ENCODE results near the gene APOBEC3H.

The APOBEC3H gene

DNA sequence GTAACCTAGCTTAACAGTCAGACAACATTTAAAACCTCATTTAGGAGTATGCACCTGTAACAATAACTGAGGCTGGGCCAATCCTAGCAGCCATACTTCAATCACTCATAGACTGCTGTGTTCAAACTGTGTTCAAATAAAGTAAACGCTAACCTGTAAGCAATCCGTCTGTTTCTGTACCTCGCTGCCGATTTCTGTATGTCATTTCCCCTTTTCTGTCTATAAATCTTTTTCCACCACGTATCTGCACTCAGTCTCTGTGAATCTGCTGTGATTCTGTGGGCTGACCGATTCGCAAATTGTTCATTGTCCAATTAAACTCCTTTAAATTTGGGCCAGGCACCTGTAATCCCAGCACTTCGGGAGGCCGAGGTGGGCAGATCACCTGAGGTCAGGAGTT is 12.3 kb downstream of the APOBEC3H start:
- in situ Hi-C loops (cut with HindIII; ENCODE audit: low sequenced_read_pairs), result no loop called here

GRCh38 chr22:39110631-39111561 is 13.9 kb downstream of the APOBEC3H start:
- in situ Hi-C loops (cut with HindIII; ENCODE audit: low sequenced_read_pairs), result no loop called here

DNA sequence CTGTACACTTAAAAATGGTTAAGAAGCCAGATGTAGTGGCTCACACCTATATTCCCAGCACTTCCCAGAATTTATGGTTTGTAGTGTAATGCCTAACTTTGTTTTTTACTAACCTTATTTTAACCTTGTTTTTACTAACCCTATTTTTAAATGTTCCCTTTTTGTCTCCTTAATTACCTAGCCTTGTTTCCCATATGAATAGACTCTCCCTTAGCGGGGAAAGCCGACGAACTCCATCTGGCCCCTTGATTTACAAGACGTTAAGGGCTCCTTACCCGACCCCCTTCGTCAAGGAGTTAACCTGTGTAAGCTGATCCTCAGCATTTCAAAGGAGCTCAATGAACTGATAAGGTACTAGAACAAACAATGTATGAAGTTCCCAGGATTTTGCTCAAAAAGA is 17.1 kb downstream of the APOBEC3H start:
- in situ Hi-C loops (cut with HindIII; ENCODE audit: low sequenced_read_pairs), result no loop called here

DNA sequence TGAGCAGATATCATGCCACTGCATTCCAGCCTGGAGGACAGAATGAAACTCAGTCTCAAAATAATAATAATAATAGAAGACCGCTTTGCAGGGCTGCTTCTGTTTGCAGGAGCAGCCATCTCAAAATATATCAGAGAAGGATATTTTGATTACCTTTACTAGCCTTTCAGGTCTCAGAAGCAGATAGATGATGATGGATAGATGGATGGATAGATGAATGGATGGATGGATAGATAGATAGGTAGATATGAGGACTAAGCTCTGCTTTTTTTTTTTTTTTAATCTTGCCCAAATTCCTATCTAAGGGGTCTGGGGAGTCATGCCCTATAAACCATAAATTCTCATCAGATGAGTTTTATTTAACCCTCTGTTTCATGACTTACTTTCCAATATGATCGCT is 18.5 kb downstream of the APOBEC3H start:
- in situ Hi-C loops (cut with HindIII; ENCODE audit: low sequenced_read_pairs), result no loop called here

- in situ Hi-C loops (cut with HindIII; ENCODE audit: low sequenced_read_pairs), result no loop called here
Measured at GRCh38 chr22:39115977-39116621, 19.1 kb downstream of the APOBEC3H start.

DNA sequence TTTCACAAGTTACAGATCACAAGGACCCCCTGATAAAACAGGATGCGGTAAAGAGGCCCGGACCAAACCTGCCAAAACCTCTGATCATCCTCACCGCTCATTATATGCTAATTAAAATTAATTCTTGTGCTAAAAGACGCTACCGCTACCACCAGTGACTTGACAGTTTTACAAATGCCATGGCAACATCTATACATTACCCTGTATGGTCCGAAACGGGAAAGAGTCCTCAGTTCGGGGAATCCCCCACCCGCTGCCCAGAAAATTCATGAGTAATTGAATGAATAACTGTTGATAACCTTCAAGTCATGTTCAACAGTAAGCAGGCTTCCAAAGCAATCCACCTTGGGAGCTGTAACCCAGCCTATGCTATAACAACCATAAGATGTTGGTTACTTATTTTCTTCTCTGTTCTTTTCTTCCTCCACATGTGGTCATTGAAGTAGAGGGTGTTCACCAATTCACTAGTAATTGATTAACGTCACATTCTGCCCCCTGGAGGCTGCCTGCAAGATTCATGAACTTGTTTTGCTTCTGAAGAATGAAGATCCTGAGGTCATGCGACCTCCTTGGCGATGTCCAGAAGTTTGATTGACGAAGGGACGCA is 20.6 kb downstream of the APOBEC3H start:
- in situ Hi-C loops (cut with HindIII; ENCODE audit: low sequenced_read_pairs), result no loop called here

DNA sequence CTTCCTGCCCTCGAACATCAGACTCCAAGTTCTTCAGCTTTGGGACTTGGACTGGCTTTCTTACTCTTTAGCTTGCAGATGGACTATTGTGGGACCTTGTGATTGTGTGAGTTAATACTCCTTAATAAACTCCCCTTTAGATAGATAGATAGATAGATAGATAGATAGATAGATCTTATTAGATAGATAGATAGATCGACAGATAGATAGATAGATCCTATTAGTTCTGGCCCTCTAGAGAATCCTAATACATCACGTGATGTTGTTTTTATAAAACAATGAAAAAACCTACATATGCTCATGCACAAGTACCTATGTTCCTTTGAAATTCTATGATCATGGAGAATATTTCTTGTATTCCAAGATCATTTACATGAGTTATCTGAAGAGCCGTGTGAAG is 23.9 kb downstream of the APOBEC3H start:
- in situ Hi-C loops (cut with HindIII; ENCODE audit: low sequenced_read_pairs), result no loop called here

DNA sequence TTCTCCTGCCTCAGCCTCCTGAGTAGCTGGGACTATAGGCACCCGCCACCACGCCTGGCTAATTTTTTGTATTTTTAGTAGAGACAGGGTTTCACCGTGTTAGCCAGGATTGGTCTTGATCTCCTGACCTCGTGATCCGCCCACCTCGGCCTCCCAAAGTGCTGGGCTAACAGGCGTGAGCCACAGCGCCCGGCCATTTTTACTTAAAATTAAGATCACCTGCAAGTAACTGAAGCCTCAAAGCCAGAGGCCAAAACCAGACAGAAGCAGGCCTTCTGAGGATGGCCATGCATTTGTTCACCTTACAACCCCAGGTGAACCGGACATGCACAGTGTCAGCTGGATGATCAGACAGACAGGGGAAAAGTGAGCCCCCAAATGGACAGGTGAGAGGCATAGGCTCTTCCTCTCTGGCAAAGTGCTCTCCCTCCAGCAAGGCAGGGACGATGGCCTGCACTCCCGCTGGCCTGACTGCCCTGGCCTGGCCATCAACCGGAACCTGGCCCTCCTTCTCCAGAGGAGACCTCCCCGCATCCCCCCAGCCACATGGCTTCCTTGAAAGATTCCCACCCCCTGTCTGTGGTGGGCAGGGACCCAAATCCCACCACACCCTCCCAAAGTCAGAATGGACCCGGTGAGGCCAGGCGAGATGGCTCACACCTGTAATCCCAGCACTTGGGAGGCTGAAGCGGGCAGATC is 25.9 kb downstream of the APOBEC3H start:
- in situ Hi-C loops (cut with HindIII; ENCODE audit: low sequenced_read_pairs), result no loop called here

- in situ Hi-C loops (cut with HindIII; ENCODE audit: low sequenced_read_pairs), result no loop called here
Measured at GRCh38 chr22:39123751-39124581, 26.9 kb downstream of the APOBEC3H start.

DNA sequence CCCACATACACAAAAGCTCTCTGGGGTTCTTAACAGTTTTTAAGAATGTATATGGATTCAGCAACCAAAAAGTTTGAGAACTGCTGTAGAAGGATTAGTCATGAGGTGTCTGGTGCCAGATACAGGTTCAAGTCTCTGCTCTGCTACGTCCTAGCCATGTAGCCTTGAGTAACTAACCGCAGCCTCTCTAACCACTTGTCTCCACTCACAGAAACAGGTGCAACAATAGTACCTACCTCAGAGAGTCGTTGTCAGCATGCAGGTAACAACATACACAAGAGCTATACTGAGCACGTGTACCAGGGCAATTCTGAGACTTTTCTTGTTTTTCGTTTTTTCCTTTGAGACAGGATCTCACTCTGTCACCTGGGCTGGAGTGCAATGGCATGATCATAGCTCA is 28.6 kb downstream of the APOBEC3H start:
- in situ Hi-C loops (cut with HindIII; ENCODE audit: low sequenced_read_pairs), result no loop called here

DNA sequence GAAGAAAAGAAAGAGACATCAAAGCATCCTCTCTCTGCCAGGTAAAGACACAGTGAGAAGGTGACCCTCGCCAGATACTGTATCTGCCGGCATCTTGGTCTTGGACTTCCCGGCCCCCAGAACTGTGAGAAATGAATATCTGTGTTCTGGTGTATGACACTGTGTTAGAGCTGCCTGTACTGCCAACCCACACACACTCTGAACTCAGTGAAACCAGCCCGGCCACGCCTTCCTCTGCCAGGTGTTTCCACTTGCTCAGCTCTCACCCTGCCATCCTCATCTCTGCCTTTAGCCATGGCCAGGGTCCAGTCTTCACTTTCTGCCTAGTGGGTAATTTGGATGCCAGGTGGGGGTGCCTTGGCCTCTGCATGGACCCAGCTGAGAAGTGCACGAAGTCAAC is 31.5 kb downstream of the APOBEC3H start:
- in situ Hi-C loops (cut with HindIII; ENCODE audit: low sequenced_read_pairs), result no loop called here

- in situ Hi-C loops (cut with HindIII; ENCODE audit: low sequenced_read_pairs), result no loop called here
Measured at GRCh38 chr22:39129081-39129480, 32.0 kb downstream of the APOBEC3H start.

DNA sequence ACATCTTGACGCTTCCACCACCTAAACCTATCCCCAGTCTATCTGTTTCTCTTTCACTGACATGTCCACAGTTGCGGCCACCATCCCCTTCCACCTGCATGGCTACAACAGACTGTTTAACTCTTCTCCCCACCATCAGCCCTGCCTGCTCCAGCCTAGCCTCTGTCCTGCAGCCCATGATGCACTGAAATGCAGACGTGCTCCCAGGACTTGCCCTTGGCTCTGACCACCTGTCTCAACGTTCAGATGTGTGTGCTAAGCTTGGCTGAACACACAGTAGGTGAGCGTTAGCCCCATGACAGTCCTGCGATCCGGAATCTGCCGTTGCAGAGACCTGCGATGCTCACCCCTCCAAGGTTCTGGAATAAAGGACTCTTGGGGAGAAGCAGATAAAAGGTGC is 32.7 kb downstream of the APOBEC3H start:
- in situ Hi-C loops (cut with HindIII; ENCODE audit: low sequenced_read_pairs), result loop anchor here (10.0 kb wide), 1 partner anchor 125 kb away; no protein-coding TSS in a partner anchor

- in situ Hi-C loops (cut with HindIII; ENCODE audit: low sequenced_read_pairs), result loop anchor here (10.0 kb wide), 1 partner anchor 125 kb away; no protein-coding TSS in a partner anchor
Measured at GRCh38 chr22:39130152-39130704, 33.2 kb downstream of the APOBEC3H start.

DNA sequence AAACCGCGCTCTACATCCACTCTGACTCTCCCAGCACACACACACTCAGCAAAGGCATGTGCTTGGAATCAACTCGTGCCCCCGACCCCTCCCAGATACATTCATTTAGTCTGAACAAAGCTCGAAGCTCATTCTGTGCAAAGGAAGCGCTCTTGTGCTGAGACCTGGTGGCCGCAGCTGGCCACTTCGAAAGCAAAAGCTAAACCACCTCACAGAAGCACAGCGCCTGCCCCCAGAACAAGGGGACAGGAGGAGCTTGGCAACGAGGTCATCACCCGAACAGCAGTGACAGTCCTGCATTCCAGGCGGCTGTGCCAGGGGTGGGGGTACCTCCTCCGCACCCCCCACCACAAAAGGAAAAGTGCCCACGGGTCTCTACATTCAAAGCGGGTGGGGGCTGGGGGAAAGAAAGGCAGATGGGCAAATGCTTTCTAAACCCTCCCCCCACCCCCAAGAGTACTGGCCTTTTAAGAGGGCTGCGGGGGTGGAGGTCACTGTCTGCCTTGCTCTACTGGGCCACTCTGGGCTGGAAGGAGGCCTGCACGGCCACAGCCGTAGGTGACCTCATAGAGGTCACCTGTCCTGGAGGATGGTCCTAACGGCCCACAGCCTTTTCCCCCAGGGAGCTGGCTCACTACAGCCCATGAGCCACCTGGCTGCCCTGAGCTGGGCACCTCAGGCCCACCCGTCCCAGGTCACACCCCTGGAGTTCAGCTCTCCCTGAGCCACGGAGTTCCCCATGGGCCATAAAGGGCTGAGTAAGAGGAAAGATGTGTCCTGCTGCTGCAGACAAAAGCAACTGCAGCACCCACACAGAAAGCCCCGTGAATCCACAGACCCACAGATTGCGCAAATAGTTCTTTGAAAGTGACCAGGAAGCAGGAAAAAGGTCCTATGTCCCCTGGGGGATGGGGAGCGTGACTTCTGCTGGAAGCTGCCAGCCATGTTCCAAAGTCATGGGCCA is 34.1 kb downstream of the APOBEC3H start:
- in situ Hi-C loops (cut with HindIII; ENCODE audit: low sequenced_read_pairs), result loop anchor here (10.0 kb wide), 1 partner anchor 126 kb away; no protein-coding TSS in a partner anchor

DNA sequence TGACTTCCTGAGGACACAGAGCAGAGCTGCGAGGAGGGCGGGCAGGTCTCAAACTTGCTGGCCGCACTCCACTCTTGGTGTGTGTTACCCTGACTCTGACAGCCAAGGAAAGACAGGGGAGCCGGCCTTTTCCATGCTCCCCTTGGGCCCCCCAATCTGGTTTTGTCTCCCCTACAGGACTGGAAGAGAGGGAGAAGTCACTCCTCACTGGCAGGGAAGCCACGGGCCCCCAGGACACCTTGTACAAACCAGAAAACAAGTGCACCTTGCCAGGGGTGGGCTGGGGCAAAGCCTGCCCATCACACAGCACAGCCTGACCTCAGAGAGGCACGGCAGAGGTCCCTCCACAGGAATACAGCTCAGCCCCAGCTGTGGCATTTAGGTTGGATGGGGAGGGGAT is 35.2 kb downstream of the APOBEC3H start:
- in situ Hi-C loops (cut with HindIII; ENCODE audit: low sequenced_read_pairs), result loop anchor here (10.0 kb wide), 1 partner anchor 127 kb away; no protein-coding TSS in a partner anchor

- in situ Hi-C loops (cut with HindIII; ENCODE audit: low sequenced_read_pairs), result loop anchor here (10.0 kb wide), 1 partner anchor 128 kb away; no protein-coding TSS in a partner anchor
Measured at GRCh38 chr22:39132871-39133524, 36.0 kb downstream of the APOBEC3H start.

- in situ Hi-C loops (cut with HindIII; ENCODE audit: low sequenced_read_pairs), result loop anchor here (10.0 kb wide), 1 partner anchor 129 kb away; no protein-coding TSS in a partner anchor
Measured at GRCh38 chr22:39133871-39134270, 36.8 kb downstream of the APOBEC3H start.

All from DLD1 (cell line).